ENCODE results near the gene CCT7. TPM values are rescaled to one million over a fixed set of nuclear protein-coding genes. Genes with fewer than 3 reads are reported as not detected.

Gene CCT7
- total and polyA plus RNA-seq, 2 donors (not counting 3 experiments of a cell fraction or from before 2014, with no cell fraction given): 343 to 362 TPM

GRCh38 chr2:73258913-73259215 is 24.8 kb downstream of the CCT7 start:
- Histone ChIP-seq H2AFZ (ENCODE audit: low read depth, low read length) (no peak overlapping the region), H3K9me1 (replicated peaks; ENCODE audit: control insufficient read depth, extremely low read depth, insufficient read depth, low read length) (no peaks in the 10 kb centered on the region), H4K20me1 (replicated peaks; ENCODE audit: control insufficient read depth, extremely low read depth, insufficient read depth, low read length) (no peaks in the 10 kb centered on the region), H3K9me3 (replicated peaks; ENCODE audit: control insufficient read depth, insufficient read depth, low read length) (no peaks in the 10 kb centered on the region), H3K4me3 (replicated peaks in 1 of 3; ENCODE audit: insufficient read depth in 1 of 3, low read depth in 1 of 3, low read length in 3 of 3) (no peak overlapping the region), H3K9ac (replicated peaks; ENCODE audit: extremely low read depth, insufficient read depth, low read length) (no peak overlapping the region), H3K27me3 (ENCODE audit: control insufficient read depth in 2 of 2, insufficient read depth in 2 of 2, low read length in 2 of 2) (no peaks in the 10 kb centered on the region), H3K4me1 (ENCODE audit: control insufficient read depth, extremely low read depth, insufficient read depth, low read length) (no peaks in the 10 kb centered on the region), H3K4me2 (ENCODE audit: insufficient read depth, low read length) (no peak overlapping the region), H3K79me2 (ENCODE audit: control insufficient read depth, insufficient read depth, low read length) (no peaks in the 10 kb centered on the region), H3K27ac (ENCODE audit: insufficient read depth, low read depth, low read length) (no peak overlapping the region), H3K36me3 (ENCODE audit: control insufficient read depth in 2 of 2, extremely low read depth in 1 of 2, insufficient read depth in 2 of 2, low read length in 2 of 2) (peaks cover 2 to 8% of the 10 kb centered on the region in 2 experiments)
- ChIA-PET POLR2A (no interaction called here), CTCF (interaction anchor here (1.1 to 1.9 kb wide), 4 partner anchors 8 to 366 kb away, joined by 3 to 5 read pairs (median 5); no protein-coding TSS in a partner anchor)
- DNase-seq (ENCODE audit: low read depth, low spot score): no peak
- intact Hi-C loops (cut with micrococcal nuclease): no loop called here
- FAIRE-seq: no peak
- no TSS peak for BruUV-seq (replicated peaks)
- TF ChIP-seq EZH2 (IDR thresholded peaks at IDR 0.05; ENCODE audit: borderline replicate concordance, low read depth, low read length, severe bottlenecking) (no peak), JUN (IDR thresholded peaks at IDR 0.05; ENCODE audit: borderline replicate concordance, insufficient read depth, insufficient read length, low read depth) (no peak), POLR2A (IDR thresholded peaks at IDR 0.05; ENCODE audit: low read depth, low read length) (no peak), CTCF (IDR thresholded peaks at IDR 0.05; ENCODE audit: extremely low read depth in 1 of 2, insufficient read depth in 1 of 2, low read depth in 1 of 2, low read length in 2 of 2) (no peak), POLR2AphosphoS5 (IDR thresholded peaks at IDR 0.05; ENCODE audit: insufficient read depth, low read depth, low read length) (no peak), GATA2 (IDR thresholded peaks at IDR 0.05; ENCODE audit: insufficient read depth, insufficient read length, low read depth, low read length) (no peak), MAX (IDR thresholded peaks at IDR 0.05; ENCODE audit: insufficient read depth, insufficient read length) (no peak), FOS (IDR thresholded peaks at IDR 0.05; ENCODE audit: borderline replicate concordance, insufficient read depth, low read length) (no peak), MYC (IDR thresholded peaks at IDR 0.05; ENCODE audit: low read depth, low read length) (no peak)
- dilution Hi-C loops (cut with MboI; ENCODE audit: extremely low pct_ligation_motif_present, low sequenced_read_pairs): no loop called here

All from endothelial cell of umbilical vein (primary cell).